HG02588 (cell line): ENCODE results near the gene CORO1A.
A peak's percentile ranks its signal among the peaks of the same experiment; 100 is the strongest.
"Not testable (repeated sequence)": the region's sequence is repeated elsewhere in the genome, so short reads cannot be mapped to it uniquely, and the experiment has no call there.

Source experiments
- ATAC-seq: cut with Tn5 transposase; IDR thresholded peaks from one replicate; pipeline ENCODE4 v1.9.1; 2021; ENCODE audit warnings: mild to moderate bottlenecking, moderate library complexity; ENCODE audit not compliant: unreplicated experiment

The CORO1A gene

DNA sequence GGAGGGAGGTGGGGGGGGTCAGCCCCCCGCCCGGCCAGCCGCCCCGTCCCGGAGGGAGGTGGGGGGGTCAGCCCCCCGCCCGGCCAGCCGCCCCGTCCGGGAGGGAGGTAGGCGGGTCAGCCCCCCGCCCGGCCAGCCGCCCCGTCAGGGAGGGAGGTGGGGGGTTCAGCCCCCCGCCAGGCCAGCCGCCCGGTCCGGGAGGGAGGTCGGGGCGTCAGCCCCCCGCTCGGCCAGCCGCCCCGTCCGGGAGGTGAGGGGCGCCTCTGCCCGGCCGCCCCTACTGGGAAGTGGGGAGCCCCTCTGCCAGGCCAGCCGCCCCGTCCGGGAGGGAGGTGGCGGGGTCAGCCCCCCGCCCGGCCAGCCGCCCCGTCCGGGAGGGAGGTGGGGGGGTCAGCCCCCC, 14.0 kb upstream of the CORO1A start:
- not testable (repeated sequence) for ATAC-seq

DNA sequence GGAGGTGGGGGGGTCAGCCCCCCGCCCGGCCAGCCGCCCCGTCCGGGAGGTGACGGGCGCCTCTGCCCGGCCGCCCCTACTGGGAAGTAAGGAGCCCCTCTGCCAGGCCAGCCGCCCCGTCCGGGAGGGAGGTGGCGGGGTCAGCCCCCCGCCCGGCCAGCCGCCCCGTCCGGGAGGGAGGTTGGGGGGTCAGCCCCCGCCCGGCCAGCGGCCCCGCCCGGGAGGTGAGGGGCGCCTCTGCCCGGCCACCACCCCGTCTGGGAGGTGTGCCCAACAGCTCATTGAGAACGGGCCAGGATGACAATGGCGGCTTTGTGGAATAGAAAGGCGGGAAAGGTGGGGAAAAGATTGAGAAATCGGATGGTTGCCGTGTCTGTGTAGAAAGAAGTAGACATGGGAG, 13.3 kb upstream of the CORO1A start:
- ATAC-seq, result not testable (repeated sequence)

DNA sequence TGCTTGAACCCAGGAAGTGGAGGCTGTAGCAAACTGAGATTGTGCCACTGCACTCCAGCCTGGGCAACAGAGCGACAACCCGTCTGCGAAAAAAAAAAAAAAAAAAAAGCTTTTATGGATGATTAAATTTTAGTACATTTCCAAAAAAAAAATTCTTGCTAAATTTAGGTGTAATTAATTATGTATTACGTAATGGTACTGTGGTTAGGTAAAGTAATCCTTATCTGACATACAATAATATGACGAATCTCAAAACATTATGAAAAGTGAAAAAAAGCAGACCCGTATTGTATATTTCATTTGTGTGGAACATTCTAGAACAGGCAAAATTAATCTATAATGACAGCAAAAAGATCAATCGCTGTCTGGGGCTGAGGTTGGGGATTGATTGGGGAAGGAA, 10.3 kb upstream of the CORO1A start:
- ATAC-seq, result no peak

DNA sequence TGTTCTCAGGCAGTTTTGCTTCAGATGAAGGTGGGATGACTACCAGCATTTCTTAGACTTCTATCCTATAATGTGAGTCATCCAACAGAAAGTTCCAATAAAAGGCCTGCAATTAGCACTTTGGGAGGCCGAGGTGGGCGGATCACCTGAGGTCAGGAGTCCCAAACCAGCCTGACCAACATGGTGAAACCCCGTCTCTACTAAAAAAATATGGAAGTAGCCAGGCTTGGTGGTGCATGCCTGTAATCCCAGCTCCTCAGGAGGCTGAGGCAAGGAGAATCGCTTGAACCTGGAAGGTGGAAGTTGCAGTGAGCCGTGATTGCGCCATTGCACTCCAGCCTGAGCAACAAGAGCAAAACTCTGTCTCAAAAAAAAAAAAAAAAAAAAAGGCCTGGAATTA, 6.5 kb upstream of the CORO1A start:
- ATAC-seq, result not testable (repeated sequence)

DNA sequence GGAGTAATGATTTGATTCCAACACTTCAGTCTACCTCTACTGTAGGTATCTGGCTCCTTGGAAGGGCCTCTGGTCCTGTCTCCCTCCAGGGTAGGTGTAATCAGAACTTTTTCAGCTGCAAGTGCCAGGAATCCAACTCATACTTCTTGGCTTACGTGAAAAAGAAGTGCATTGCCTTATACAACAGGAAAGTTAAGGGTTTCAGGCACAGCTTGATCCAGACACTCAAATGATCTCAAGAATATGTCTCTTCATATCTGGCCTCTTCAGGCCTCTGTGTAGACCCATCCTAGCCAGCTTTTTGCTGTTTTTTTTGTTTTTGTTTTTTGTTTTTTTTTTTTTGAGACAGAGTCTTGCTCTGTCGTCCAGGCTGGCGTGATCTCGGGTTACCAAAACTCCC, 4.2 kb upstream of the CORO1A start:
- no peak for ATAC-seq

DNA sequence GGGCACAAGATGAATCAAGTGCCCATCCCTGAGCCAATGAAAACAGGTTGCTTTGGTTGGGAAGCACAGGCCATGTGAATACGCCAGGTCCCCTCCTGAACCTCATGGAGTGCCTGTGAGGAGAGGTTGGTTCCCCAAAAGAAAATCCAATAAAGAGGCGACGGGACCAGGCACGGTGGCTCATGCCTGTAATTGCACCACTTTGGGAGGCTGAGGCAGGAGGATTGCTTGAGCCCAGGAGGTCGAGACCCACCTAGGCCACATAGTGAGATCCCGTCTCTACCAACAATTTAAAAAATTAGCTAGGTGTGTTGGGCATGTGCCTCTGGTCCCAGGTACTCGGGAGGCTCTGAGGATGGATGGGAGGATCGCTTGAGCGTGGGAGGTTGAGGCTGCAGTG, 3.5 kb upstream of the CORO1A start:
- ATAC-seq, result no peak

DNA sequence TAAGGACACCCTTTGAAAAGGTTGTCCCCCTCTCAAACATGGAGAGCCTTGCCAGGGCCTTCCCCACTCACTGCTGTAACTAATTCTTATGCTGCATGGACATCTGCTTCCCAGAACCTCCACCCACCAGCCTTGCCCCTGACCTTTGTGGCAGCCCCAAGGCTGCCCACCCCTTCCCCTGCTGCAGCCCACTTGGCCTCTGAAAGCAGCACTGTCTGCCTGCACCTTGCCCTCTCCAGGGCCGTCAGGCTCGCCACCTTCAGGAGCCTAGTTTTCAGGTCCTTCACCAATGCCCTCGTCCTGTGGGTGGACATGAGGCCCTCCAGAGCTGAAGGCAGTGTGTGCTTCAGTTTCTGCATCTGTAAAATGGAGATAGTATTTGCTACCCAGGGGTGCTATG, 2.7 kb upstream of the CORO1A start:
- ATAC-seq, result no peak

DNA sequence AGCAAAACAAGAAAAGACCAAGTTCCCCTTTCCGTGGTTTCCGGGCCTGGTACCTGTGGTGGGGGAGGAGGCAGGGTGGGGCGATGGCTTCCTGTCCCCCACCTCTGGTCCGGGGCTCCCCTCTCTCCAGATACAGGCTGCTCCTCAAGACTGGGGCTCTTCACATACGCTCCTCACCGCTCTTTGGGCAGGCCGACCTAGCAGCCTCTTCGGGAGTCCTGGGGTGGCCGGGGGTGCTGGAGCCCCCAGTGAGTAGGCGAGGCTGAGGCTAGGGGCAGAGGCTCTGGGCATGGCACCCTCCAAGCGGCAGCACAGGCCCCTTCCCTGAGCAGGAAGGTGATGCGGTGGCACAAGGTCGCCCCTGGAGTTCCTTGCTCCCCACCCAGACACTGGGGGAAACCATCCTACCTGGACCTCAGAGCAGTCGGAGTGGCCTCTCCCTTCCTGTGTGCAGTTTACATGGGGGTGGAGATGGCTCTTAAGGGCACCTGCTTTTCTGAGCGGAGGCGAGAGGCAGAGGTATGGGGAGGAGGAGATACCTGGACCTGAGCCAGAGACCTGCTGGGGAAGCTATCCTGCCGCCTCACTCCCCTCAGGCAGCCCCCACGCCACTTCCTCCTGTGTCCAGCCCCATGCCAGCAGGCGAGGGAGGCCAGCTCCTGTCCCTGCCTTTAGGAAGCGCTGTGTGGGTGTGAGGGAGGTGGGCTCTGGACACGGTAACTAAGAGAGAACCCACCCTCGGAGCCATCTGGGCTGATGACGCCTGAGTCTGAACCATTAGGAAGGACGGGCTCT, 891 bp downstream of the CORO1A start:
- ATAC-seq, result peak; percentile 40

DNA sequence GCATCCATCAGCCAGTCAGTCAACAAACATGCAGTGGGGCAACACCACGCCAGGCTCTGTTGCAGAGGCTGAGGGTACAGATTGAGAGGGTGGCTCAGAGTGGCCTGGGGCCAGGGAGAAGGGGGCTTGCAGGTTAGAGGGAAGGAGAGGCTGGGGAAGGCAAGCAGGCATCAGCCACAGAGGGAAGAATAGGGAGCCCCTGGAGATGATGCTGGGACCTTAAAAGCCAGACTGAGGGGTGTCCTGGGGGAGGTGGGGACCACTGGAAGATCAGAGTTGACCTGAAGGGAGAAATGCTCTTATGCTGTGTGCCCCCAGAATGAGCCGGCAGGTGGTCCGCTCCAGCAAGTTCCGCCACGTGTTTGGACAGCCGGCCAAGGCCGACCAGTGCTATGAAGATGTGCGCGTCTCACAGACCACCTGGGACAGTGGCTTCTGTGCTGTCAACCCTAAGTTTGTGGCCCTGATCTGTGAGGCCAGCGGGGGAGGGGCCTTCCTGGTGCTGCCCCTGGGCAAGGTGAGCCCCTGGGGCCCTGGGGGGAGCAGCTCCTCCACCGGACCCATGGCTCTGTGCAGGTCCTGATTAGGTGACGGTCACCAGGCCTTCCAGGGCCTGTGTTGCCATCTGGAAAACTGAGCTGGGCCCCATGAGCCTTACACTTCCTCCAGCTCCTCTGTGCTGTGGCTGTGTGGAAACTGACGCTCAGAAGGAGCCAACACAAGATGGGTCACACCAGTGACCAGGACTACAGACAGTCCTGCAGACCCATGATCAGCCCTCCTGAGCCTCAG, 1.7 kb downstream of the CORO1A start:
- ATAC-seq, result no peak

DNA sequence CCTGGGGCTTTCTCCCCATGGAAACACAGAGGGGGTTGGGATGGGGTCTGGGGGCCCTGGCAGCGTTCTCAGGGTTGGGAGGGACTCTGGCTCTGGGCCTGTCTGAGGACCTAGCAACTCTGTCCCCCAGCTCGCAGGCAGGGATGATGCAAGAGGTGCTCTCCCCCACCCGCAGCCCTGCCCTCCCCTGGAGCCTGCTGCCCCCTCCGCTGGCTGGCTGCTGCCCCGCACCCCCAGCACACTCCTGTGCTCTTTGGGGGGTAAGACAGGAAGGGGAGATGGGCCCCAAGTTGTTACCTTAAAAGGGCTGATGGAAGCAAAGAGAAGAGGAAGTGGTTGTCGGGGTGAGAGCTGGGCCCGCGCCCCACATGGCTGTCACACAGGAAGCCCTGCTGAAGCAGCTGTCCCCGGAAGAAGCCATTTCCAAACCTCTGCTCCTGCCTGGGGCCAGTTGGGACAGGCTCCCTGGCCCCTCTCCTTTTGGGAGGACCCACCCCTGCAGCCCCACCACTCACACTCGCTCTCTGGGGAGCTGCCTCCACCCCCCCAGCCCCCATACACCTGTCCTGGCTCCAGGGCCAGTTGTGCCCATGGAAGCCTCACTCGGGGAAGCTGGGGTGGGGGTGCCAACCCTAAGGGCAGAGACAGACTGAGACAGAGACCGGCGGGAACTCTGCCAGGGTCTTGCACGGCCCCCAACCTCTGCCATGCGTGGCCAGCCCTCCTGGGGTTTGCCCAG, 2.5 kb downstream of the CORO1A start:
- no peak for ATAC-seq

DNA sequence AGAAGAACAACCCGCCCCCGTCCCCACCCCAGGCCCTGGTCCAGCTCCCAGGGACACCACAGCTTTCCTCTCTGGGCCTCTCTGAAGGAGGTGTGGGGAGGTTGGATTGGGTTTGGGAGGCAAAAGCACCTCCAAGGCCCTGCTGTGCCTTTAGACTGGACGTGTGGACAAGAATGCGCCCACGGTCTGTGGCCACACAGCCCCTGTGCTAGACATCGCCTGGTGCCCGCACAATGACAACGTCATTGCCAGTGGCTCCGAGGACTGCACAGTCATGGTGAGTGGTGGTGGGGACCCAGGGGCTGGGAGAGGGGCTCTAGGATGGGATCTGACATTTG, 3.0 kb downstream of the CORO1A start:
- no peak for ATAC-seq

DNA sequence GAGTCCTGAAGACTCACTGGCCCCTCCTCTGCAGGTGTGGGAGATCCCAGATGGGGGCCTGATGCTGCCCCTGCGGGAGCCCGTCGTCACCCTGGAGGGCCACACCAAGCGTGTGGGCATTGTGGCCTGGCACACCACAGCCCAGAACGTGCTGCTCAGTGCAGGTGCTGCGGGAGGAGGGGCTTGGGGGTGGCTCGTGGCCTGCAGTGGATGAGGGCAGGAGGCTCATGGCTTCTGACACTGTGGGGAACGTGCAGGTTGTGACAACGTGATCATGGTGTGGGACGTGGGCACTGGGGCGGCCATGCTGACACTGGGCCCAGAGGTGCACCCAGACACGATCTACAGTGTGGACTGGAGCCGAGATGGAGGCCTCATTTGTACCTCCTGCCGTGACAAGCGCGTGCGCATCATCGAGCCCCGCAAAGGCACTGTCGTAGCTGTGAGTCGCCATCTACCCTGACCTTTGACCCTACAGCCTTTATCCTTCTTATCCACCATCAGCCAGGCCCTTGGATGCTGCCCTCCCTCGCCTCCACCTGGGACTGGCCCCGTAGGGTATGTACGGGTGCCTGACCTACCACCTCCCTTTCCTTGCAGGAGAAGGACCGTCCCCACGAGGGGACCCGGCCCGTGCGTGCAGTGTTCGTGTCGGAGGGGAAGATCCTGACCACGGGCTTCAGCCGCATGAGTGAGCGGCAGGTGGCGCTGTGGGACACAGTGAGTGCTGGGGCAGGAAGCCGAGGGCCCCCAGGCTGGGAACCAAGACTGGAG, 3.6 kb downstream of the CORO1A start:
- ATAC-seq, result no peak

DNA sequence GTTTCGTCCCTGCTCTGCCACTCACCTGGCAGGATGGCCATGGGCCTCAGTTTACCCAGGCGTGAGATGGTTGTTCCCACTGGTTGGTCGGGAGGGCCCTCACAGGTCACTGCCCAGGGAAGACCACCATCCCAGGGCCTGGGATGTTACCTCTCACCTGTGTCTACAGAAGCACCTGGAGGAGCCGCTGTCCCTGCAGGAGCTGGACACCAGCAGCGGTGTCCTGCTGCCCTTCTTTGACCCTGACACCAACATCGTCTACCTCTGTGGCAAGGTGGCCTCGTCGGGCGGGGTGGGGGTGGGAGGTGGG, 4.1 kb downstream of the CORO1A start:
- ATAC-seq, result no peak

DNA sequence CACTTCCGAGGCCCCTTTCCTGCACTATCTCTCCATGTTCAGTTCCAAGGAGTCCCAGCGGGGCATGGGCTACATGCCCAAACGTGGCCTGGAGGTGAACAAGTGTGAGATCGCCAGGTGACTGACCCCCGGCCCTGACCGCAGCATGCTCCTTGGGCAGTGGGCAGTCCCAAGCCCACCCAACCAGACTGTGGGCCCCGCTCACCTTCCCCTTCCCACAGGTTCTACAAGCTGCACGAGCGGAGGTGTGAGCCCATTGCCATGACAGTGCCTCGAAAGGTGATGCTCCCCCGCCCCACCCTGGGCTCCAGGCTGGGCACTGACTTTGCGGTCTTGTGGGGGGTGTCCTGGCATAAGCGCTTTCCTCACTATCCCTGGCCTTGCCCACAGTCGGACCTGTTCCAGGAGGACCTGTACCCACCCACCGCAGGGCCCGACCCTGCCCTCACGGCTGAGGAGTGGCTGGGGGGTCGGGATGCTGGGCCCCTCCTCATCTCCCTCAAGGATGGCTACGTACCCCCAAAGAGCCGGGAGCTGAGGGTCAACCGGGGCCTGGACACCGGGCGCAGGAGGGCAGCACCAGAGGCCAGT, 4.7 kb downstream of the CORO1A start:
- no peak for ATAC-seq

DNA sequence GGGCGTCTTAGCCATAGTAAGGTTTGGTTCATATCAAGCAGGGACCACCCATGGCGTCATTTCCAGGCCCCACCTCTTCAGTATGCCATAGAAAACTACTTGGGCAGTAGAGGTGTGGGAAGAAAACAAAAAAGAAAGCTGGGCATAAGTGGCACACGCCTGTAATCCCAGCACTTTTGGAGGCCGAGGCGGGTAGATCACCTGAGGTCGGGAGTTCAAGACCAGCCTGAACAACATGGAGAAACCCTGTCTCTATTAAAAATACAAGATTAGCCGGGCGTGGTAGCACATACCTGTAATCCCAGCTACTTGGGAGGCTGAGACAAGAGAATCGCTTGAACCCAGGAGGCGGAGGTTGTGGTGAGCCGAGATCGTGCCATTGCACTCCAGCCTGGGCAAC, 7.8 kb downstream of the CORO1A start:
- not testable (repeated sequence) for ATAC-seq

DNA sequence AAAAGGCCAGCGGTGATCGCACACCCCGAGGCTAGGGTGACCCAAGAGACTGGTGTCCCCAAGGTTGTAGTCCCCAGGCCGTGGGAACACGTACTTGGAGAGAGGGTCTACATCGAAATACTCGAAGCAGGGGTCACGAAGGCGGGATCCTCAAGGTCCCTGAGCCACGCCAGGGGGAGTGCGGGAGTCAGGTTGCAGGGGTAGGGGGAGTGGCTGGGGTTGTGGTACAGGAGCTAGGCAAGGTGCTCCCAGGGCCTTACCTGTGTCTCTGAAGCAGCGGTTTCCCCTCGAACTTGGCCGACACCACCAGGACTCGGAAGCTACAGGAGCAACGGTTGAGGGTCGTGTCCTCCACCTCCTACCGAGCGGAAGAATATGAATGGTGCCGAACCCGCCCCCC, 9.7 kb downstream of the CORO1A start:
- peak; percentile 11 for ATAC-seq

DNA sequence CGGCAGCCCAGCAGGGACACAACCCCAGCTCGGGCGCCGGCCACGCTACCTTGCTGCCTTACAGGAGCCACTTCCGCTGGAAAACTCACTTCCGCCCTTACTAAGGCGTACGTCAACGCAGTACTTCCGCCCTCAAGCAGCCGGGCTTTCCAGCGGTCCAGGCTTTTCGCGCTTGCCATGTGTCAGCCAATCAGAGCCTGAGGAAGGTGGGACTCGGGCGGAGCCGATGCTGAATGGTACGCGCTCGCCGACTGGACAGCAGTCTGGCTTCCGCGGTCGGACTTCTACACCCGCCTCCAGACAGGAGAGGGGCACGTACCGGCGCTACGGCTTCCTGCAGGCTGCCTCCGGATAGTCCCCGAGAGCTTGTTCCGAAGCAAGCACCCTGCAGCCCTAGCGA, 10.2 kb downstream of the CORO1A start, which contains the start of the genes BOLA2B and SLX1A:
Gene BOLA2B, minus strand, starts transcription at position 52 of the 400 bp plus-strand sequence. CDS start 71 bp downstream, outside the sequence.
Gene SLX1A, plus strand, starts transcription at position 261 of the 400 bp plus-strand sequence. CDS start 210 bp downstream, outside the sequence.
- peak; percentile 83 for ATAC-seq

DNA sequence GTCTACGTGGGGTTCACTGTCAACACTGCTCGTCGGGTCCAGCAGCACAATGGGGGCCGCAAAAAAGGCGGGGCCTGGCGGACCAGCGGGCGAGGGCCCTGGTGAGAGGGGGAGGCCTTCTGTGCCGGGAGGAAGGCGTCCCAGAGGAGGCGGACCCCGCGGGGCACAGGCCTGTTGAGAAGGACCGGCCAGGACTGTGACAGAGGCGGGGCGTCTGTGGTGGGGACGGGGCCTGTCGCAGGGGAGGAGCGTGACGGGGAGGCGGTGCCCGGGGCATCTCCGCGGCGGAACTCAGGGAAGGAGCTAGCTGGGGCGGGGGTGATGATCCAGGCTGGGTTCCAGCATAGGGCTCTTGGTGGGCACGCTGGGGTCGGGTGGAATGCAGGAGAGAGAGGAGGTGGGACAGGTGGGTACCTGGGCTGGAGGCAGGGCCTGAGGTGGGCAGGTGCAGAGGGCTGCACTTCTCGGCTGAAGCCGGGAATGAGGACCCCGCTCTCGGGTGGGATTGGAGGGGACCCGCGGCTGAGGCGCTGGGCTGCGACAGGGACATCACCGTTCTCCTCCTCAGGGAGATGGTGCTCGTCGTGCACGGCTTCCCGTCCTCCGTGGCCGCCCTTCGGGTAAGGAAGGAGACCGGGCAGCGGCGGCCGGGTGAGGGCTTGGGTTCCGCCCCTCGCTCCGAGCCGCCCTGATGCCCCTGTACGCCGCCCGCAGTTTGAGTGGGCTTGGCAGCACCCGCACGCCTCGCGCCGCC, 10.9 kb downstream of the CORO1A start:
- ATAC-seq, result peak; percentile 46

DNA sequence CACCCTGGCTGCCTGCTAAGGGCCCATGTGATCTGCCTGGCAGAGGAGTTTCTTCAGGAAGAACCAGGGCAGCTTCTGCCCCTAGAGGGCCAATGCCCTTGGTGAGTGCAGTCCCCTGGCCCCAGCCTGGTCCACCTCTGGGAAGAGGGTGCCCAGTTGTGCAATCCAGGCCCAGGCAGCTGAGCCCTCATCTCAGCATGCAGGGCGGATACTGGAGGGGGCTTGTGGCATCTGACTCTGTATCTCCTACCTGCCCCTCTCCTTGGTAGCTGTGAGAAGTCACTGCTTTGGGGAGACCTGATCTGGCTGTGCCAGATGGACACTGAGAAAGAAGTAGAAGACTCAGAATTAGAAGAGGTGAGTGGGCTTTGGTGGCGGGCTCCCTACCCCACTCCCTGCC, 13.6 kb downstream of the CORO1A start:
- not testable (repeated sequence) for ATAC-seq

DNA sequence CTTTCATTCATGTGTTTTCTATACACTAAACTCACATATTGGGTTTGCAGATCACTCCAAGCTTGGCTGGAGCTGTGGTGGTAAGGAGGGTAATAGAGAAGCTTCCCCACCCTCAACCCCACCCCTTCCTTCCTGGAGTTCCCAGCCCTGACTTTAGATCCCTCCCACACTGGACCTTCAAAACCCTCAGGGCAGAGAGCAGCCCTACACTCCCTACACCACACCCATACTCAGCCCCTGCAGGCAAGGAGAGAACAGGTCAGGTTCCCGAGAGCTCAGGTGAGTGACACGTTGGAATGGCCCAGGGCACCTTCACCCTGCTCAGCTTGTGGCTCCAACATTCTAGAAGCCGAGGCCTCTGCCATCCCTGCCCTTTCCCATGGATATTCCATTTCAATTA, 15.6 kb downstream of the CORO1A start, which contains the start of gene SULT1A3:
Gene SULT1A3, plus strand, starts transcription at position 207 of the 400 bp plus-strand sequence. CDS start 1,474 bp downstream, outside the sequence.
- ATAC-seq, result not testable (repeated sequence)
